Measurements from ENCODE around the gene REC114.

REC114 gene

DNA sequence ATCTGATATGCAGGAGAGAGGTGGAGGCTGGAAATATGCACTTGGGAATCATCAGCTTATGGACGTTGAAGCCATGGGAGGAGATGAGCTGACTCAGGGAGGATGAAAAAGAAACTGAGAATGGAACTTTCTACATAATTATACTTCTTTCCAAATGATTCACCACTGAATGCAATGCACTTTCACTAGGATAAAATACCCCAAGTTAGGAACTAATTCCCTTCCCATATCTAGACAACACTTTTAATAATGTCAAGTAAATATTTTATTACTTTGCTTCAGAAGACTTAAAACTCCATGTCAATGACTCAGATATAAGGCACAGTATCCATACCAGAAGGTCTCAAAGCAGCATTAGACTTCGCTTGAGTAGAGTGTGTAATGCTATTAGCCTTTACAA lies 166.0 kb downstream of the REC114 start:
- DNase-seq, result no peak
